Measurements from ENCODE around the gene MTFR2. TPM values are rescaled to one million over a fixed set of nuclear protein-coding genes. Genes with fewer than 3 reads are reported as not detected.

MTFR2 gene
- total RNA-seq, 2 donors from 2014 or later, result 2.2 to 9.8 TPM

- H3K9me3 ChIP-seq, result no peaks in the 10 kb centered on the region
- intact Hi-C loops (cut with DNase I), result no loop called here
- H3K27ac ChIP-seq, result peak overlapping the region; percentile 99
Measured at GRCh38 chr6:136288566-136289326, 38.6 kb upstream of the MTFR2 start.

GRCh38 chr6:136284909-136285308, 34.8 kb upstream of the MTFR2 start:
- no peaks in the 10 kb centered on the region for H3K36me3 ChIP-seq
- peaks cover 10% of the 10 kb centered on the region for H3K4me1 ChIP-seq
- TF ChIP-seq CTCF (IDR thresholded peaks at IDR 0.05), result no peak
- H3K27ac ChIP-seq, result no peak overlapping the region
- intact Hi-C loops (cut with DNase I), result no loop called here
- H3K9me3 ChIP-seq, result no peaks in the 10 kb centered on the region
- no peak for DNase-seq
- H3K9ac ChIP-seq (ENCODE audit: low read depth in 2 of 2, low read length in 2 of 2), result no peak overlapping the region
- H3K27me3 ChIP-seq, result no peaks in the 10 kb centered on the region
- H3K4me3 ChIP-seq, result no peak overlapping the region

More at GRCh38 chr6:136288566-136289326, 38.6 kb upstream of the MTFR2 start:
- DNase-seq, result peak; percentile 81
- Histone ChIP-seq H3K36me3 (no peaks in the 10 kb centered on the region), H3K4me1 (peaks cover 10% of the 10 kb centered on the region), H3K9ac (ENCODE audit: low read depth in 2 of 2, low read length in 2 of 2) (peak overlapping the region; percentile 96 to 100), H3K4me3 (peak overlapping the region; percentile 75), H3K27me3 (no peaks in the 10 kb centered on the region)
- TF ChIP-seq CTCF (IDR thresholded peaks at IDR 0.05), result peak; percentile 29

GRCh38 chr6:136282906-136283305, 32.8 kb upstream of the MTFR2 start:
- Histone ChIP-seq H3K9ac (ENCODE audit: low read depth in 2 of 2, low read length in 2 of 2) (no peak overlapping the region), H3K4me1 (peaks cover 10% of the 10 kb centered on the region), H3K36me3 (no peaks in the 10 kb centered on the region), H3K4me3 (no peak overlapping the region), H3K27me3 (no peaks in the 10 kb centered on the region), H3K9me3 (no peaks in the 10 kb centered on the region), H3K27ac (no peak overlapping the region)
- intact Hi-C loops (cut with DNase I), result no loop called here
- DNase-seq, result no peak
- TF ChIP-seq CTCF (IDR thresholded peaks at IDR 0.05), result no peak

- Histone ChIP-seq H3K4me3 (no peak overlapping the region), H3K27me3 (no peaks in the 10 kb centered on the region), H3K4me1 (peaks cover 5% of the 10 kb centered on the region), H3K9me3 (no peaks in the 10 kb centered on the region), H3K36me3 (no peaks in the 10 kb centered on the region), H3K27ac (no peak overlapping the region), H3K9ac (ENCODE audit: low read depth in 2 of 2, low read length in 2 of 2) (no peak overlapping the region)
- no peak for TF ChIP-seq CTCF (IDR thresholded peaks at IDR 0.05)
- DNase-seq, result no peak
- intact Hi-C loops (cut with DNase I), result no loop called here
Measured at GRCh38 chr6:136280032-136280609, 30.0 kb upstream of the MTFR2 start.

- no peak for DNase-seq
- H3K36me3 ChIP-seq, result peaks cover 5% of the 10 kb centered on the region
- TF ChIP-seq CTCF (IDR thresholded peaks at IDR 0.05), result no peak
- H3K27ac ChIP-seq, result no peak overlapping the region
- no peak overlapping the region for H3K9ac ChIP-seq (ENCODE audit: low read depth in 2 of 2, low read length in 2 of 2)
- H3K4me3 ChIP-seq, result no peak overlapping the region
- no peaks in the 10 kb centered on the region for H3K4me1 ChIP-seq
- H3K9me3 ChIP-seq, result no peaks in the 10 kb centered on the region
- intact Hi-C loops (cut with DNase I), result no loop called here
- no peaks in the 10 kb centered on the region for H3K27me3 ChIP-seq
Measured at GRCh38 chr6:136274062-136274461, 24.0 kb upstream of the MTFR2 start.

Data from colonic mucosa (tissue), 4 donors.